Thoracic aorta (tissue), 2 donors: ENCODE data around the gene FAM117B. TPM values are rescaled to one million over a fixed set of nuclear protein-coding genes. Genes with fewer than 3 reads are reported as not detected.

Experiments
- ATAC-seq: fragments of 150-250 bp; one replicate; pipeline ENCODE4 v1.8.0; 2017; ENCODE audit warnings: low read depth; ENCODE audit not compliant: insufficient number of reproducible peaks, low FRiP score
- DNase-seq: peaks from one replicate; pipeline ENCODE4 v3.0.0-alpha.2; 2020; ENCODE audit warnings: low spot score
- H3K27ac ChIP-seq, 2 donors: fragments of 200-600 bp; sonication (generic); 1 replicate in 1 of 2; 2 replicates in 1 of 2; pipeline ENCODE4 v1.5.1; 2016; ENCODE audit warnings: mild to moderate bottlenecking in 2 of 2, moderate library complexity in 2 of 2
- H3K27me3 ChIP-seq: fragments of 200-600 bp; sonication (generic); replicated peaks from 2 replicates; pipeline ENCODE4 v1.6.0; 2016; ENCODE audit warnings: mild to moderate bottlenecking; ENCODE audit not compliant: insufficient read depth
- H3K36me3 ChIP-seq: fragments of 200-600 bp; sonication (generic); one replicate; pipeline ENCODE4 v1.5.1; 2016
- H3K4me1 ChIP-seq, 2 donors: fragments of 200-600 bp; sonication (generic); 1 replicate in 1 of 2; 2 replicates in 1 of 2; pipeline versions ENCODE4 v1.5.1 to v1.6.0; 2016; ENCODE audit warnings: low read depth in 2 of 2, mild to moderate bottlenecking in 1 of 2; ENCODE audit not compliant: control insufficient read depth in 1 of 2
- H3K4me3 ChIP-seq: fragments of 200-600 bp; sonication (generic); 2 replicates; pipeline ENCODE4 v1.5.1; 2016; ENCODE audit warnings: mild to moderate bottlenecking
- H3K9me3 ChIP-seq: fragments of 200-600 bp; sonication (generic); 2 replicates; pipeline ENCODE4 v1.5.1; 2016
- total RNA-seq, 2 donors: library from RNA; depleted of rRNA; stranded (reverse); fragments of >200 nt; gene quantifications; one replicate each; pipeline versions ENCODE4 v1.1.0 to v1.2.3, GENCODE V29; 2016
- TF ChIP-seq, protein P1 (sequence below): fragments of 200-600 bp; sonication (generic); IDR thresholded peaks from one replicate; pipeline ENCODE4 v1.5.1; 2019; ENCODE audit warnings: antibody characterized with exemption

FAM117B gene
- total RNA-seq, 2 donors from 2014 or later, result 5.3 to 5.6 TPM

DNA sequence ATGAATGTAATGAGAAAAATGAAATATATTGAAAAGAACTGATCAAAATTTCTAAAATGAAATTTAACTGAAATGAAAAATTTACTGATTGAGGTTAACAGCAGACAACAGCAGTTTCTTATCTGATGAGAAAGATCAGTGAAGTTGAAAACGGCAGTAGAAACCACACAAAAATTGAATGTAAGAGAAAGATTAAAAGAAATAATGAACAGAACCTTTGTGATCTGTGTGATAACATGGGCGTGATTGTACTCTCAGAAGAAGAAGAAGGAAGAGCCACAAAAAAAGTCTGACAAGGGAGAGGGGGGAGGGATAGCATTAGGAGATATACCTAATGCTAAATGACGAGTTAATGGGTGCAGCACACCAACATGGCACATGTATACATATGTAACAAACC is 45.2 kb downstream of the FAM117B start:
- no peaks in the 10 kb centered on the region for H3K4me1 ChIP-seq
- no peak for DNase-seq
- TF ChIP-seq, protein P1, sequence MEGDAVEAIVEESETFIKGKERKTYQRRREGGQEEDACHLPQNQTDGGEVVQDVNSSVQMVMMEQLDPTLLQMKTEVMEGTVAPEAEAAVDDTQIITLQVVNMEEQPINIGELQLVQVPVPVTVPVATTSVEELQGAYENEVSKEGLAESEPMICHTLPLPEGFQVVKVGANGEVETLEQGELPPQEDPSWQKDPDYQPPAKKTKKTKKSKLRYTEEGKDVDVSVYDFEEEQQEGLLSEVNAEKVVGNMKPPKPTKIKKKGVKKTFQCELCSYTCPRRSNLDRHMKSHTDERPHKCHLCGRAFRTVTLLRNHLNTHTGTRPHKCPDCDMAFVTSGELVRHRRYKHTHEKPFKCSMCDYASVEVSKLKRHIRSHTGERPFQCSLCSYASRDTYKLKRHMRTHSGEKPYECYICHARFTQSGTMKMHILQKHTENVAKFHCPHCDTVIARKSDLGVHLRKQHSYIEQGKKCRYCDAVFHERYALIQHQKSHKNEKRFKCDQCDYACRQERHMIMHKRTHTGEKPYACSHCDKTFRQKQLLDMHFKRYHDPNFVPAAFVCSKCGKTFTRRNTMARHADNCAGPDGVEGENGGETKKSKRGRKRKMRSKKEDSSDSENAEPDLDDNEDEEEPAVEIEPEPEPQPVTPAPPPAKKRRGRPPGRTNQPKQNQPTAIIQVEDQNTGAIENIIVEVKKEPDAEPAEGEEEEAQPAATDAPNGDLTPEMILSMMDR, result no peak
- no peak overlapping the region for H3K27ac ChIP-seq
- H3K27me3 ChIP-seq, result no peaks in the 10 kb centered on the region
- H3K4me3 ChIP-seq, result no peak overlapping the region
- no peak for ATAC-seq
- H3K9me3 ChIP-seq, result no peaks in the 10 kb centered on the region
- no peaks in the 10 kb centered on the region for H3K36me3 ChIP-seq

DNA sequence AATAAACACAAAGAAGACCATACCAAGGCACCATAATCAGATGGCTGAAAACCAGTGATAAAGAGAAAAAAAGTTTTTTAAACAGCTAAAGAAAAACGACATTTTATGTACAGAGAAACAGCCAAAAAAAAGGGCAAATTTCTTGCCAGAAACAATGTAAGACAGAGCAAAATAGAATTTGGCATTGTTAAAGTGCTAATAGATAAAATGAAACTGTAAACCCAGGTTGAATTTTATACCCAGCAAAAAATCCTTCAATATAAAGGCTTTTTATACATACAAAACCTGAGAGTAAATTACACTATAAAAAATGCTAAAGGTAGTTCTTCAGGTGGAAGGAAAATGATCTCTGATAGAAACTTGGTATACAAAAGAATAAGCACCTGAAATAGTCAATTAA is 45.7 kb downstream of the FAM117B start:
- no peaks in the 10 kb centered on the region for H3K4me1 ChIP-seq
- H3K4me3 ChIP-seq, result no peak overlapping the region
- DNase-seq, result no peak

DNA sequence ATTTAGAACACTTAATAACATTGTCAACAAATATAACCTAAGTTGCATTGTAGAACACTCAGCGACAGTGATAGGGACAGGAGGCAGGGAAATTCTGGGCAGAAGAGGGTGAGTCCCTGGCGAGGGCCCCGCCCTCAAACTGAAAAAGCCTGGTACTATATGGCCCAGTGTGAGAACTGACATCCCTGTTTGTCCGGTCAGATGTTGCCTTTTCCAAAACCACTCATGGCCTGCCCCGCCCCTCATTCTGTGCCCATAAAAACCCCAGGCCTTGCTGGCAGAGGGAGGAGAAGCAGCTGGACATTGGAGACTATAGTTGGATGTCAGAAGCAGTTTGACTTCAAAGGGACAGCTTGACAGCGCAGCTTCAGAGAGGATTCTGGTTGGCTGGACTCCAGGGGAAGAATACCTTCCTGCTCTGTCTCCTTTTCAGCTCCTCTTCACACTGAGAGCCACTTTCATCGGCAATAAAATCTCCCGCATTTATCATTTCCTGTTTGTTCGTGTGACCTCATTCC is 47.0 kb downstream of the FAM117B start:
- ATAC-seq (no peak), DNase-seq (no peak)
- no peak overlapping the region for H3K4me3 ChIP-seq
- no peak overlapping the region for H3K27ac ChIP-seq
- H3K4me1 ChIP-seq, result no peaks in the 10 kb centered on the region
- TF ChIP-seq, protein P1, result no peak
- H3K36me3 ChIP-seq, result no peaks in the 10 kb centered on the region
- no peaks in the 10 kb centered on the region for H3K9me3 ChIP-seq
- H3K27me3 ChIP-seq, result no peaks in the 10 kb centered on the region

More for the DNA sequence above, 45.7 kb downstream of the FAM117B start:
- Histone ChIP-seq H3K27me3 (no peaks in the 10 kb centered on the region), H3K9me3 (no peaks in the 10 kb centered on the region), H3K36me3 (no peaks in the 10 kb centered on the region), H3K27ac (no peak overlapping the region)
- ATAC-seq, result no peak
- TF ChIP-seq, protein P1, result no peak

DNA sequence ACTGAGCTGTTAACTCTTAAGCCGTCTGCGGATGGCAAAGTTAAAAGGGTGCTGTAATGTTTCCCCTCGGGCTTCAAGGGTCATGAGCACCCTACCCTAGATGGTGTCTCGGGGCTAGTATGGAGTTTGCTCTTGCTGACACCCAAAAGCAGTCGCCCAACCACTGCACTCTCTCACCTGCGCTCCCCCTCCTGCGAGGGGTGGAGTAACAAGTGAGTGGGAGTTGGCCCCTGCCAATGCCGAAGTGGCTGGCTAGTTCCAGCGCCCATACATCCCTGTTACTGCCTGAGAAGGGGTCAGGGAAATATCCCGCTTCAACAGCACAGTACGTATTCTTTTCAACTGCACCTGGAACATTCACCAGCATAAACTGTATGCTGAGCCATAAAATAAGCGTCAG is 47.5 kb downstream of the FAM117B start:
- TF ChIP-seq, protein P1, result no peak
- no peak for ATAC-seq

DNA sequence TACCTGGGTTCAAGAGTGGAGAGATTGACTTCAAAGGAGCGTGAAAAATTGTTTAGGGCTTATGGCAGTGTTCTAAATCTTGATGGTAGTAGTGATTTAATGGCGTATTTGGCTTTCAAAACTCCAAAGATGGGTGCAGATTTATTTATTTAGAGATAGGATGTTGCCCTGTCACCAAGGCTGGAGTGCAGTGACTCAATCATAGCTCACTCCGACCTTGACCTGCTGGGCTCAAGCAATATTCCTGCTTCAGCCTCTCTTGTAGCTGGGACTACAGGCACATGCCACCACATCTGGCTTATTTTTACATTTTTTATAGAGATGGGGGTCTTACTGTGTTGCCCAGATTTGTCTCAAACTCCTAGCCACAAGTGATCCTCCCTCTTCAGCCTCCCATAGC is 52.5 kb downstream of the FAM117B start:
- no peaks in the 10 kb centered on the region for H3K36me3 ChIP-seq
- no peak overlapping the region for H3K4me3 ChIP-seq
- no peaks in the 10 kb centered on the region for H3K9me3 ChIP-seq
- no peak overlapping the region for H3K27ac ChIP-seq
- H3K27me3 ChIP-seq, result no peaks in the 10 kb centered on the region
- ATAC-seq (no peak), DNase-seq (no peak)
- H3K4me1 ChIP-seq, result no peaks in the 10 kb centered on the region
- TF ChIP-seq, protein P1, result no peak

More for the DNA sequence above, 47.5 kb downstream of the FAM117B start:
- no peaks in the 10 kb centered on the region for H3K27me3 ChIP-seq
- no peaks in the 10 kb centered on the region for H3K9me3 ChIP-seq
- no peak overlapping the region for H3K27ac ChIP-seq
- H3K4me1 ChIP-seq, result no peaks in the 10 kb centered on the region
- no peaks in the 10 kb centered on the region for H3K36me3 ChIP-seq
- DNase-seq, result no peak
- no peak overlapping the region for H3K4me3 ChIP-seq
